Measurements from ENCODE around the gene KCNQ5. TPM values are rescaled to one million over a fixed set of nuclear protein-coding genes. Genes with fewer than 3 reads are reported as not detected.

Gene KCNQ5
- total RNA-seq, 2 experiments from 2014 or later, result 2.6 to 3.9 TPM

DNA sequence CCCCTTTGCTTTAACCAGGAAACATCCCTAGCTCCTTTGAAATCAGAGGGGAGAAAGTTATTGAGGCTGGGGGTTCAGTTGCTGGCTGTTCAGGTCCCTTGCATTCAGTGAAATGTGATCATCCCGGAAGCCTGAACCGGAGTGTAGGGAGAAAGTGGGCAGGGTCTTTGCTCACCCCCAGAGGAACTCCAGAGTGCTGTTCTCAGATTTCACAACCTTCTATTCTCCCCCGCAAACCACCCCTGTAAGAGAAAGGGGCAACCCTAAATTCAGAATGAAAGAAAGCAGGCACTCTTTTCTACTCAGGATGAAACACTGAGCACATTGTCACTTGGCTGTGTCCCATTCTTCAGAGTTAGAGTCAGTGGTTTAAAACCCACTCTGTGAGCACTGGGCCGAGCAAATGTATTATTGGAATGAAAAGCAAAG, 463.6 kb downstream of the KCNQ5 start:
- Mint-ChIP-seq H3K27me3 (no peaks in the 10 kb centered on the region), H3K27ac (no peak overlapping the region), H3K9me3 (no peaks in the 10 kb centered on the region), H3K36me3 (ENCODE audit: low read depth) (no peaks in the 10 kb centered on the region), H3K4me3 (no peak overlapping the region), H3K4me1 (no peaks in the 10 kb centered on the region)
- DNase-seq, result no peak
- ChIA-PET POLR2A (no interaction called here), CTCF (no interaction called here)

DNA sequence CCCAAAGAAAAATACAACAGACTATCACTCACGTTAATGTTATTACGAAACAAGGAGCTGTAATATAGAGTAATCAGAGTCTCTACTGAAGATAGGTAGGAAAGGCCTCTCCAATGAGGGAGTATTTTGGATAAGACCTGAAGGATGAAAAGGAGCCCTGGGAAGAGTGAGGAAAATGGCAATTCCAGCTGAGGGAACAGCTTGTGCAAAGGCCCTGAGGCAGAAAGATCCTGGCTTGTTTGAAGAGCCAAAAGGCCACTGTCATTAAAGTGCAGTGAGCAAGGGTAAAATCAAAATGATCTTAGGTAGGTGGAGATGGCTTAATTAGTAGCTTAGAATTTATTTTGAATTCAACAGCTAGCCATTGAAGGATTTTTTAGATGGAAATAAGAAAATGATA, 464.9 kb downstream of the KCNQ5 start:
- DNase-seq, result no peak
- H3K36me3 Mint-ChIP-seq (ENCODE audit: low read depth), result no peaks in the 10 kb centered on the region
- H3K4me1 Mint-ChIP-seq, result no peaks in the 10 kb centered on the region
- no peak overlapping the region for H3K27ac Mint-ChIP-seq
- POLR2A ChIA-PET, result no interaction called here
- H3K4me3 Mint-ChIP-seq, result no peak overlapping the region
- H3K9me3 Mint-ChIP-seq, result peaks cover 4% of the 10 kb centered on the region
- H3K27me3 Mint-ChIP-seq, result no peaks in the 10 kb centered on the region
- CTCF ChIA-PET, result interaction anchor here (0.7 kb wide), 1 partner anchor 10 kb away, joined by 3 read pairs; no protein-coding TSS in a partner anchor

DNA sequence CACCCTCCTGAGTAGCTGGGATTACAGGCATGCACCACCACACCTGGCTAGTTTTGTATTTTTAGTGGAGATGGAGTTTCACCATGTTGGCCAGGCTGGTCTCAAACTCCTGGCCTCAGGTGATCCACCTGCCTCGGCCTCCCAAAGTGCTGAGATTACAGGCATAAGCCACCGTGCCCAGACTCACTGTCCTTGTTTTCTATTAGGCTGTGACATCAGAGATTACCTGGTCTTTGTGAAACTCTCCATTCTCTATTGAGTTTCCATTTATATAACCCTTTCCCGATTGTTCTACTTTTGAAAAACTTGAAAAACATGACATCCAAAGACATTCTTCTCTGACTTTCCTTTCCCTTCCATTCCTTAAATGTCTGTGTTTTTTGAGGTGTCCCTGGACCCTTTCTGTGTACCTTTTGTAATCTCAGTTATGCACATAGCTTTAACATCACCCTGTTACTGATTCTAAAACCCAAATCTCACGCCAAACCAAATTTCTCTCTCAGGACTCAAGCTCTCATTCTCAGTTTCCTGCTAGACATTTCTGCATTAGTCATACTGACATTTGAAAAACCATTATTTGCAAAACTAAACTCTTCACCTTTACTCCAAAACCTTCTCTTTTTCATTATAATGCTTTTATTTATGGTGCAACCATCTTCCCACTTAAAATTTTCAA, 466.4 kb downstream of the KCNQ5 start:
- Mint-ChIP-seq H3K36me3 (ENCODE audit: low read depth) (no peaks in the 10 kb centered on the region), H3K27me3 (no peaks in the 10 kb centered on the region), H3K9me3 (peaks cover 5% of the 10 kb centered on the region), H3K4me1 (no peaks in the 10 kb centered on the region), H3K27ac (no peak overlapping the region), H3K4me3 (no peak overlapping the region)
- ChIA-PET CTCF (no interaction called here), POLR2A (no interaction called here)
- no peak for DNase-seq

DNA sequence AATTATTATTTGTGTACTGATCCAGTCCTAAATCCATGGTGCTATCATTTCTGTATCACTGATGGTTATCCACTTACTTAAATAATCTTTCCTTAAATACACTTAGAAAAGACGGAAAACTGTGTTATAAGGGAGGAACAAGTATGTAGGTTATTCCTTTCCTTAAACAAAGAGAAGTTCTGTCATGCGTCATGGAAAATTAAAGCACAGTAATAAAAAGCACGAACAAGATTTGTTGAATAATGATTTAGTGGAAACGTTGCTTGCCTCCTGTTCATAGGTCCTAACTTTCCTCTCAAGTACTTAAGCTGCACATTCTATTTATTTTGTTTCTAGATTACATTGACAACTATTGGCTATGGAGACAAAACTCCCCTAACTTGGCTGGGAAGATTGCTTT, 483.1 kb downstream of the KCNQ5 start:
- H3K27ac Mint-ChIP-seq, result no peak overlapping the region
- no peaks in the 10 kb centered on the region for H3K27me3 Mint-ChIP-seq

DNA sequence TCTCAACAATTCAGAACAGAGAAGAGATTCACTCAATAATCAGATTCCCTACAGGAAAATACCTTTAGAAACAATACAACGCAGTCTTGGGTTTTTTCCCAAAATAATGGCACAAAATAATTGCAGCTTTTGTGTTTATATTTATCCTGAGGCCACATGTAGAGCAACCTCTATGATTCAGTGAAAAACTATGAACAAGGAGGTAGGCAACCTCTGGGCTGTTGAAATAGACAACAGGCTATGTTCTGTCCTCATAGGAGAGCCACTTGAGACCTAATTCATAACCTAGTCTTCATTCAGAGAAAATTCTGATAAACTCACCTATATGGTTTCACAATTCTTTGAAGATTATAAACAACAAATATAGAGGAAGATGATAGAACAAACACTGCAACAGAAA, 485.2 kb downstream of the KCNQ5 start:
- Mint-ChIP-seq H3K4me1 (no peaks in the 10 kb centered on the region), H3K27me3 (no peaks in the 10 kb centered on the region), H3K36me3 (ENCODE audit: low read depth) (no peaks in the 10 kb centered on the region), H3K4me3 (no peak overlapping the region), H3K27ac (no peak overlapping the region), H3K9me3 (no peaks in the 10 kb centered on the region)
- CTCF ChIA-PET, result no interaction called here
- POLR2A ChIA-PET, result no interaction called here
- no peak for DNase-seq

More for the DNA sequence above, 483.1 kb downstream of the KCNQ5 start:
- no peak overlapping the region for H3K4me3 Mint-ChIP-seq
- peaks cover 1% of the 10 kb centered on the region for H3K9me3 Mint-ChIP-seq
- no peaks in the 10 kb centered on the region for H3K36me3 Mint-ChIP-seq (ENCODE audit: low read depth)
- CTCF ChIA-PET, result no interaction called here
- no peaks in the 10 kb centered on the region for H3K4me1 Mint-ChIP-seq
- no peak for DNase-seq
- POLR2A ChIA-PET, result no interaction called here

DNA sequence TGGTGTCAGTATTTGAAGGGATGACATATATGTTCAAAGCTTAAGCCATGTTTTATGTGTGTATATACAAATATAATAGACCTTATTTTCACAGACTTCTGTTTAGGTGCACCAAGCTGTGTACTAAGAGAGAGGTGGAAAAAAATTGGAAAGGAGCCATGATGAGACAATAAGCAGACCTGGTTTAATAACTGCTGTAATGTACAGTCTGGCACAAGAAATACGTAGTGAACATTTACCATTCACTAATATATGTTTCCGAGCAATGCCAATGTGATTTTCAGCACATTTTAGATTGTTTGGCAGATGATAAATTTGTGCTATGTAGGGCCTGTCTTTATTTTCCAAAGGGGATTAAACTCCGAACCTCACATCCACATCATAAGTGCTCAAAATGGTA, 487.1 kb downstream of the KCNQ5 start:
- Mint-ChIP-seq H3K27ac (no peak overlapping the region), H3K4me3 (no peak overlapping the region), H3K4me1 (no peaks in the 10 kb centered on the region), H3K27me3 (no peaks in the 10 kb centered on the region), H3K36me3 (ENCODE audit: low read depth) (no peaks in the 10 kb centered on the region), H3K9me3 (no peaks in the 10 kb centered on the region)
- CTCF ChIA-PET, result interaction anchor here (1.1 kb wide), 1 partner anchor 21 kb away, joined by 3 read pairs; no protein-coding TSS in a partner anchor
- DNase-seq, result no peak
- POLR2A ChIA-PET, result no interaction called here

DNA sequence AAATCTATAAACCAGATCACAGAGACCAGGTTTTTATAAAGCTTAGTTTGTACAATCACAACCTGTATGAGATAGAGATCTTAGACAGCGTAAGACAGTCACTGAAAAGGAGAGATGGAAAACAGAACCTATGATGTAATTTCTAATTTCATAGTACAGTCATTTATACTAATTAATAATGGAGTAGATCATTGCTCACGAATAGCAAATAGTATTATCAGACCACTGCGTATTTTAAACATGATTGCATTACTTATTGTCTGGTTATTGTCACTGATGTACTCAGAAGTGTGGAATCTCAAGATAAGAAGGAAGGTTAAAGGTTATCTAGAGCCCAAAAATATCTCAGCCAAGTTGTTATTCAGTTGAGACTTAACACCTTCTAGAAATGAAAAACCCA, 487.8 kb downstream of the KCNQ5 start:
- no peak for DNase-seq
- H3K36me3 Mint-ChIP-seq (ENCODE audit: low read depth), result no peaks in the 10 kb centered on the region
- ChIA-PET POLR2A (no interaction called here), CTCF (interaction anchor here (0.8 kb wide), 1 partner anchor 447 kb away, joined by 4 read pairs; no protein-coding TSS in a partner anchor)
- no peaks in the 10 kb centered on the region for H3K27me3 Mint-ChIP-seq
- no peak overlapping the region for H3K27ac Mint-ChIP-seq
- H3K4me3 Mint-ChIP-seq, result no peak overlapping the region
- no peaks in the 10 kb centered on the region for H3K4me1 Mint-ChIP-seq
- no peaks in the 10 kb centered on the region for H3K9me3 Mint-ChIP-seq

DNA sequence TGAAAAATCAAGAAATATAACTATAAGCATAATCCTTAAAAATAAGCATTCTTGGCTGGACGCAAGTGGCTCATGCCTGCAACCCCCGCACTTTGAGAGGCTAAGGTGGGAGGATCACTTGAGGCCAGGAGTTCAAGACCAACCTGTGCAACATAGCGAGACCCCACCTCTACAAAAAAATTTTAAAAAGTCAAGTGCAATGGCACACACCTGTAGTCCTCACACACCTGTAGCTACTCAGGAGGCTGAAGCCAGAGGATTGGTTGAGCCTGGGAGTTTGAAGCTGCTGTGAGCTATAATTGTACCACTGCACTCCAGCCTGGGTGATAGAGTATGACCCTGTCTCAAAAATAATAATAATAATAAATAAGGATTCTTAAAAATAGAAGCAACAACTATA, 494.5 kb downstream of the KCNQ5 start:
- Mint-ChIP-seq H3K27ac (no peak overlapping the region), H3K36me3 (ENCODE audit: low read depth) (no peaks in the 10 kb centered on the region), H3K9me3 (no peaks in the 10 kb centered on the region), H3K27me3 (no peaks in the 10 kb centered on the region), H3K4me3 (no peak overlapping the region), H3K4me1 (no peaks in the 10 kb centered on the region)
- POLR2A ChIA-PET, result interaction anchor here (0.6 kb wide), 1 partner anchor 740 kb away, joined by 3 read pairs; no protein-coding TSS in a partner anchor
- DNase-seq, result no peak
- CTCF ChIA-PET, result no interaction called here

DNA sequence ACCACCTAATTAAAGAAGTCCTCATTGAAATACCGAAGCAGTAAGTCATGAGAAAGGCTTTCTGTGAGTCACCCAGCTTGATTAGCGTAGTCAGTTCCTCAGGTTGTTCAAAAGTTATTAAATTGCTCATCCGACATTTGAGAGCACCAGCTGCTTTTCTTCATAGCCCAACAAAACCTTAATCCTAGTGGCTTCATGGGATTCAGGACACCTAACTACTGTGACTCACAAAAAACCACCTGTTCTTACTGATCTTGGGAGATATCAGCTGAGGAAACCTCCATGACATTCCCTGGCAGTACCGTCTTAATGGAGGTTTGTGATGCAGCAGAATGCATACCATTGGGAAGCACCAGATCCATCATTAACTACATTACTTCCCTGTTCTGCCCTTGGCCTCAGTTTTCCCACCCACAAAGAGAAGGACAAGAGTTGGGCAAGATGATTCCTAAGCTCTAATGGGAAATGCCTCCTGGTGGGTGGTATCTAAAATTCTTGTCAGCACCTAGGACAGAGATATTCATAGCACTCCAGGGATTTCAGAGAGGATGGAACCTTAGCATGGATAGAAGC, 499.6 kb downstream of the KCNQ5 start:
- no peaks in the 10 kb centered on the region for H3K27me3 Mint-ChIP-seq
- no peaks in the 10 kb centered on the region for H3K36me3 Mint-ChIP-seq (ENCODE audit: low read depth)
- no peaks in the 10 kb centered on the region for H3K4me1 Mint-ChIP-seq
- ChIA-PET CTCF (no interaction called here), POLR2A (no interaction called here)
- H3K27ac Mint-ChIP-seq, result no peak overlapping the region
- no peaks in the 10 kb centered on the region for H3K9me3 Mint-ChIP-seq
- DNase-seq, result no peak
- no peak overlapping the region for H3K4me3 Mint-ChIP-seq

DNA sequence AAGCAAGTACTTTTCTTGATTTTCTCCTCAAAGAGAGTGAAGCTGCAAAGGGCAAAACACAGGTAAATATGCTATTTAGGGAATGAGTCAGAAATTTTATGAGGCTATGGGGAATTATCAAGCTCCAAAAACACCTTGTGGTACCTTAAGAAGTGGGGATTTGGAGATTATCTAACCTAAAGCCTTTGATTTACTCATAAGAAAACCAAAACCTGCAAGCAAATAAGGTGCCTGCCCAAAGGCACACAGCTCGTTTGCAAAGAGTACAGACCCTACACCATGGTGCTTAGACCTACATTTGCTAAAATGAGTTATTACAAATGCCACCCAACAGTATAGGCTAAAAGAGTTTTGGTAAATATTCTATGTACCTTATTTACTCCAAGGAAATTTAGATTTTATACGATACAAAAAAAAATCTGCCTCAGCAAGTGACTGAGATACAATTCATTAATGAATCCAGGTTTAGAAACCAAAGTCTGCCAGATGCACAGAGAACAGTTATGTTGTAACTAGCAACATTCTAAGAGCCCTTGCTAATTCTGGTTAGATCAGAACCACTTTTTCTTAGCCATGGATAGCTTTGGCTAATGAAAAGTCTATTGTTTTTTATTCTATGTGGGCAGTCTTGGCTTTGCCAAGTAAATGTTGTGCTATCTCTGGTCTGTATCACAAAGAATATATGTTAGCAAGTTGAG, 501.9 kb downstream of the KCNQ5 start:
- ChIA-PET POLR2A (no interaction called here), CTCF (no interaction called here)
- DNase-seq, result no peak

DNA sequence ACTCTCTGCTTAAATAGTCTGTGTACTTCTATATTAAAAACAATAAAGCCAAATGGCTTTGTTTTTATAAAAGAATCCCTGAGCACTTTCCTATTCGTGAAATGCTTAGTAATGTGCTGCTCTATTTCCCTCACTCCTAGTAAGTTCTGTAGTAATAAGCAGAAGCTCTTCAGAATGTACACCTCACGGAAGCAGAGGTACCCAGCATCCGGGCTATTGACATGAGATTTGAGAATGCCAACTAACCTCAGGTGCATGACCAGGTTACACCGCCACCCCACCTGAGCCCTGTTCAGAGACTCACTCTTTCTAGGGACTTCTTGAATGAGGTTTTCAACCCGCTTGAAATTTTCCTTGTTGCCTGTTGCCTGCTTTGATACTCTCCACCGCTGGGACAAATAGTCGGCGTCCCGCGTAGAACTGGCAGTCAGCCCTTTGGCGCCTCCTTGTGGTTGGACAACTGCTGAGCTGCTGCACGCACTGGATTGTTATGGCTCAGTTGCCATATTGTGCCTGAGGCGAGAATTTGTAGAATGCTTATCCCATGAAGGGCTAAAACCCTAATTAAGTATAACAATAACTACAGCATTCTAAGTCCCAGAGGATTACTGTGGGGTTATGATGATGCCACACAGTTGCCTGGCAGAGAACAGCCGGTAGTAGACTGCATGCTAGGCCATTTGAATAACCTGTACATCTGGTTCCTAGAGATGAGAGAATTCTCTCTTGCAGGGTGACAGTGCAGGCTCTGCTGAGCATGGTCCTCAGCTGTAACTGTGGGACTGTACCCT, 508.0 kb downstream of the KCNQ5 start:
- Mint-ChIP-seq H3K27ac (no peak overlapping the region), H3K9me3 (no peaks in the 10 kb centered on the region), H3K4me3 (no peak overlapping the region), H3K36me3 (ENCODE audit: low read depth) (no peaks in the 10 kb centered on the region), H3K4me1 (peaks cover 6% of the 10 kb centered on the region), H3K27me3 (peaks cover 7% of the 10 kb centered on the region)
- CTCF ChIA-PET, result interaction anchor here (0.8 to 3.8 kb wide), 10 partner anchors 15 to 718 kb away, joined by 3 to 22 read pairs (median 4); partner anchors contain the start of gene KCNQ5
- POLR2A ChIA-PET, result no interaction called here
- peak; percentile 84 for DNase-seq

More for the DNA sequence above, 501.9 kb downstream of the KCNQ5 start:
- H3K4me1 Mint-ChIP-seq, result no peaks in the 10 kb centered on the region
- no peak overlapping the region for H3K4me3 Mint-ChIP-seq
- no peaks in the 10 kb centered on the region for H3K36me3 Mint-ChIP-seq (ENCODE audit: low read depth)
- H3K9me3 Mint-ChIP-seq, result no peaks in the 10 kb centered on the region
- H3K27ac Mint-ChIP-seq, result no peak overlapping the region
- H3K27me3 Mint-ChIP-seq, result peaks cover 2% of the 10 kb centered on the region

DNA sequence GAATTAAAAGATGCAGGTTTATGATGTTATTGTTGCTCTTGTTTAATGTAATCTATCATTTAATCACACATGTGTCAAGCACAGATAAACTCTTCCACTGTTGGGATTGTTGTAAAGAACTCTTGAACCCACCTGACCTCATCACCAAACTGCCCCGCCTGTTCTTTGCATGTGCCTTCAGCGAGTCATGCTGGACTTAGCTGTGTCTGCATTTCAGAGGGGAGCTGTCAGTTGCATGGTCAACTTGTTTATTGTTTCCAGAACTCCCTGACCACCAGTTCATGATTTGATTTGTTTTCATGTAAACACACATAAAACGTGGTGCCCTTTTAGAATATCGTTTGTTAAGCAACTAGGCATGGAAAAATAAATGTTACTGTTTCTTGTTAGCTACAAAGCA, 509.8 kb downstream of the KCNQ5 start:
- Mint-ChIP-seq H3K27me3 (peaks cover 7% of the 10 kb centered on the region), H3K9me3 (no peaks in the 10 kb centered on the region), H3K4me1 (peaks cover 6% of the 10 kb centered on the region), H3K4me3 (no peak overlapping the region), H3K27ac (no peak overlapping the region), H3K36me3 (ENCODE audit: low read depth) (no peaks in the 10 kb centered on the region)
- DNase-seq, result no peak
- ChIA-PET POLR2A (no interaction called here), CTCF (interaction anchor here (1.3 to 3.8 kb wide), 2 partner anchors 515 to 720 kb away, joined by 4 to 22 read pairs; no protein-coding TSS in a partner anchor)

DNA sequence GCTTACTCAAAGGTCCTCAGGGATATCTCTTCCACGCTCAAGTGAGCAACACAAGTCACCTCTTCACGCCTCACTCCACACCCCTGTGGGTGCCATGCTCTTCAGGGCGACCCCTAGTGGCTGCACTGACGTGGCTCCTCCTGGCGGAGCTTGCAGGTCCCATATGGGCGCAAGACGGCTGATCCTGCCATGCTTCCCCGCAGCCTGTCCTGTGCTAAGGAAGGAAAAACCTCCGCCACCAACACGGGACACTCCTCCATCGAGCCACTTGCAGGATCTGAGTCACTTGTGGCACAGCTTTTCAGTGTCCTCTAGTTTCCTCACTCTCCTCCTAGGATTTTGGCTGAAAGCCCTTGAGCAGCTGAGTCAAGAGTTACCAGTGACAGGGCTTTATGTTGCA, 512.7 kb downstream of the KCNQ5 start:
- H3K4me1 Mint-ChIP-seq, result peaks cover 6% of the 10 kb centered on the region
- CTCF ChIA-PET, result interaction anchor here (0.6 kb wide), 1 partner anchor 518 kb away, joined by 3 read pairs; no protein-coding TSS in a partner anchor
- peaks cover 4% of the 10 kb centered on the region for H3K27me3 Mint-ChIP-seq
- H3K36me3 Mint-ChIP-seq (ENCODE audit: low read depth), result no peaks in the 10 kb centered on the region
- no peaks in the 10 kb centered on the region for H3K9me3 Mint-ChIP-seq
- DNase-seq, result peak; percentile 12
- H3K4me3 Mint-ChIP-seq, result no peak overlapping the region
- POLR2A ChIA-PET, result no interaction called here
- H3K27ac Mint-ChIP-seq, result no peak overlapping the region
